Measurements from ENCODE around the gene BICD2.

Gene BICD2

DNA sequence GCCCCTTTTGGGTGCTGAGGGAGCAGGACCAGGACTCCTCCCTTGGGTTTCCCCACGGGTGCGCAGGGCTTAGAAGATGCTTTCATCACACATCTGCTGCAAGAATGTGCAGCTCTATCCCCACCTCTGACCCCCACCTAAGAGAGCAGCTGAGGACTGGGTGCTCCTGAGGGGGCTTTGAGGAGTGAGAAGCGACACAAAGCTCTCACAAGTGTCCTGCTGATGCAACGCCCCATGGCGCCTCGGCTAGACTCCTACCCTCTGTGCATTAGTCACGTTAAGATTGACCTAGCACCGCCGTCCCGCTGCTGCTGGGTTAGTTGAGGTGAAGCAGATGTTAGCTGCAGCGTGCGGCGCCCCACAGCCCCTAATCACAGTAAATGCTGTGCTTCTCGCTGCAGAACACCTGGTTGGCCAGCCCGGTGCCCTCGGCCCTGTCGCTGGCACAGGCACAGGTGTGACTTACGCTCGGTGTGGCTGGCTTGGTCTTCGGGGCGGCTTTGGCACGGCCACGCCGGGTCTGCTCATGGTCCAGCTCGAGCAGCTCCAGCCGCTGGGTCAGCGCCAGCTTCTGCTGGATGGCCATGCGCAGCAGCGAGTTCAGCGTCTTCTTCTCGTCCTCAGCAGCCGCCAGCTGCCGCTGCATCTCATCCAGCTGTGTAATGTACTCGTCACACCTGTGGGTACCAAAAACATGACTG is 49.7 kb downstream of the BICD2 start:
- DNase-seq (ENCODE audit: low read depth): no peak

DNA sequence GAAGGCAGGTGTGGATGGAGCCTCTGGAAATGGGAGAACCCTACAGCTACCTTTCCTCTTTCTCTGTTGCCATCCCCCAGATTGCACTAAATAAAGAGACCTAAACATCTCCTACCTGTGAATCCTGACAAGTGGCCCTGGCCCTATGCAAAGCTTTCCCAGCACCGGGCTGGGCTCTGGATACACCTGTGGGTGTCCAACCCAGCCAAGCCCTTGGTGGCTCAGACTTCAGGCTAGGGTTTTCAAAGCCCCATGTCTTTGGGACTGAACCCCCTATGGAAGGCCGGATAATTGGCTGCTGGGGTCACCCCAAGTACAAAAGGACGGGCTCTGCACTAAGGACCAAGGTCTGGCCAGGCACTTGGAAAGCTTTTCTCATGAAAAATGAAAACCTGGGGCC is 50.6 kb downstream of the BICD2 start:
- DNase-seq (ENCODE audit: low read depth): no peak

DNA sequence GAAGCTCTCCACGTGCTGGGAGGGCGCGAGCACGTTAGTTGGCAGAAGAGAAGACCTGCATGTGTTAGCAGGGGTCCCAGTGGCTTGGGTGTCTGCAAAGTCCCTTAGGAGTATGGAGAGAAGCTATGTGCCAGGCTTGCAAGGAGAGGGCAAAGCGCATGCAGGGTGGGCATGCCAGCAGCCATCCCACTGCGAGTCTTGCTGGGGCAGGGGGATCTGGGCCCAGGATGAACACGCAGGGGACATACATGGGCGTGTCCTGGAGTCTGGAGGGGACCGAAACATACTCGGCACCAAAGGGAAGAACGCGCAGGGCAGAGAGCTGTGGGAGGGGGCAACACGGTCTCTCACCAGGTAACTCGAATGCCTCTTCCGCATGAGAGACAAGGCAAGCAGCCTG is 51.1 kb downstream of the BICD2 start:
- DNase-seq (ENCODE audit: low read depth): no peak

DNA sequence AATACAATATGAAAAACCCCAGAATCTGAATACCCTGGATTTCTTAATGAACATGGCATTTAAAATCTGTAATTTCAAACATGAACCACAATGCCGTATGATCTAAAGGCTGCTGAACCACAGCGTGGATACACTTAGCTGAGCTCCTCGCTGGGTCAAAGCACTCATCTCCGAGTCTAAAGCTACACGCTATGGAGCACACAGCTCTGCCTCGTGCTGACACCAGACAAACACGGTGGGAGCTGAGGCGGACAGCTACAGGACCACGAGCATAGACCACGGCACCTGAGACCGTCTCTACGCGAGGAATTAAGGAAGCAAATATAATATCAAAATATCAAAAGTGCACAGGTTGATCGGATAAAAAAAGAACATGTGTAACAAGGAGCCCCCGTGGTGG is 51.9 kb downstream of the BICD2 start:
- DNase-seq (ENCODE audit: low read depth): no peak

DNA sequence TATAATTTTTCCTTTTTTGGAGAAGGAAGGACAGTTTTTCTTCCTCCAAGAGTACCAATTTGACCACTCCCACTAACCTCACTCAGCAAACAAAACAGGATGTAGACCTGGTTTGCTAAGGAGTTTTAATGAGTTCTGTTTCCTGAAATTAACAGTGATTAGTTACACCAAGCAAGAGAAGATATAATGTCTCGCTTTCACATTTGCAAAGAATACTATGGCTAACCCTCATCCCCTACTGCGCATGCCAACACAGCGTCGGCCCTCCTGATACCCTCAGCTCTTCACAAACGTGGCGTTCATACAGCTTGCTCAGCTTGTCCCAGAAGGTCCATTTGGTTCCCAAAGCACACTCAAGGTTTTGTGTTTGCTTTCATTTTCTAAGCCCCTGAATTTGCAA is 52.8 kb downstream of the BICD2 start:
- DNase-seq (ENCODE audit: low read depth): no peak

DNA sequence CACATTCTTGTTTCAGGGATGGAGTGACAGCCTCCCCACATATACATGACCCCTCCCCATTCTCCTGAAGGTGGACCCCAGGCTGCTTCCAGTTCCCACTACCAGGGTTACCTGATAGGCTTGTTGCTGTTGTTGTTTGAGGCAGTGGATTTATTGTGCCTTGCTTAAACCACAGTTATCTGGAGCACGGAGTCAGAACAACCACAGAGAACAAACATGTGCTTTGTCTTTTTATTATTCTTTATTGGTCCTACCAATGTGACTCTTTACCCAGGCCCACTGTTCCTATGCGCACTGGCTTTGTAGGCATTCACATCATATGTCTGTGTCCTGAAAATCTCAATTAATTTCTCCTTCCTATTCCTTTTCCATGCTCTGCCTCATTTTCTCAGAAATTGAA is 53.5 kb downstream of the BICD2 start:
- DNase-seq (ENCODE audit: low read depth): no peak

DNA sequence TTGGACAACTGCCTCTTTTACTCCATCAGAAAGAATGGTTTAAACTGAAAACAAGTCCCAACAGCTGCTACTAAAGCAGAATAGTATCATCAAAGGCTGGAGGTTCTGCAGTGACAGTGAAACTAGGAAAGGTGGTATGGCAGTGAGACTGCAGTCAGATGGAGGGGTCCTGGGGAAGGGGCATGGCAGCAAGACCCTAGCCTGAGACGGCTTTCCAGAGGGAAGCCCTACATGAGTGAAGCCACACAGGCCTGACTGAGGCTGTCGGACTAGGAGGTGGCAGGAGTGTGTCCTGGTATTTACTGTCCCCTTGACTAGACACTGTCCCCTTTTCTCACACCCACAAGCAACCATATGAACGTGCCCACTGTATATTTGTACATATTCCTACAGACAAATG is 54.3 kb downstream of the BICD2 start:
- no peak for DNase-seq (ENCODE audit: low read depth)

DNA sequence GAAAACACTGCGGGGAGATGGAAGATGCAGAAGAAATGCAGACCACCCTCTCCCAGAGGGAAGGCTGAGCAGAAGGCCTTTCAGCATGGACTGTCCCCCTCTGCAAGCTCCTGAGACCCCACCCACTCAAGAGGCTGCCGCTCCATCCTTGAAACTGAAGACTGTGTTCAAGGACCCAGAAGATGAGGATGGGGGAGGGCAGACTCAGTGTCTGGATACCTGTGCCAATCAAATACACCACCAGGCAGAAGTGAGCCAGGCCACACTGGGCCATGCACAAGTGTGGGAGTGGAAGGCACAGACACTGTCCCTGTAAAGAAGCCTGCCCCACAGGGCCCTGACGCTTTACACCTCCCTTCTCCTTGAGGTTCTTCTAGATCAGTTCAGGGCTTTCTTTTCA is 54.7 kb downstream of the BICD2 start:
- DNase-seq (ENCODE audit: low read depth): no peak

DNA sequence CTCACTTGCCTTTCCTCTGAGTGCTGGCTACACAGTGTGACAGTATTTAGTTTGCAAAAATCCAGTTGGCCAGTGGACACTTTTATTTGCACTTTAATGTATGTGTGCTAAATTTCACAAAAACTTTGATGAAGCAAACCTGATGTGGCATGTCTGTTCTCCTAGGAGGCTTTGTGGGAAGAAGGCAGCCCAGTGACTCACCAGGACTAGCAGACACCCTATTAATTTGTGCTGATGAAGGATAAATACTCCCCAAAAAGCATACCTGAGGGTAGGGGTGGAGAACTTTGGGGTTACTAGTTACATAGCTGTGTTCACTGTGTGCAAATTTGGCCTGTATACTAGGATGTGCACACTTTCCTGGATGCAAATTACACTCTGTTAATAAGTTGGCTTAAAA is 55.4 kb downstream of the BICD2 start:
- no peak for DNase-seq (ENCODE audit: low read depth)

DNA sequence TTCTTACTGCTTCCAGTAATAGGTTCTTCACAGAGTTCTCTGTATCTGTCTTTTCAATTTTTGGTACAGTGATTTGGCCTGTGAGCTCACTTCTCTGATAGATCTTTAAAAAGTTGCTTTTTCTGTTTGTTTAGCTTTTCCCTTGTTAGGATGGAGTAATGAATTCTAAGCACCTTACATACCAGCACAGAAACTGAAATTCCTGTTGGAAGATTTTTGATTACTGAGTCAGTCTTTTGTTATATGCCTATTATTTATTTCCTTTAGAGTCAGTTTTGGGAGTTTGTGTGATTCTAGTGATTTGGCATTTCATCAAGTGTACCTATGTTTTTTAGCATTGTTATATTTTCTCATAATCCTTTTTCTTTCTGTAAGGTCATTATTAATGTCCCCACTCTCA is 57.1 kb downstream of the BICD2 start:
- DNase-seq (ENCODE audit: low read depth): no peak

DNA sequence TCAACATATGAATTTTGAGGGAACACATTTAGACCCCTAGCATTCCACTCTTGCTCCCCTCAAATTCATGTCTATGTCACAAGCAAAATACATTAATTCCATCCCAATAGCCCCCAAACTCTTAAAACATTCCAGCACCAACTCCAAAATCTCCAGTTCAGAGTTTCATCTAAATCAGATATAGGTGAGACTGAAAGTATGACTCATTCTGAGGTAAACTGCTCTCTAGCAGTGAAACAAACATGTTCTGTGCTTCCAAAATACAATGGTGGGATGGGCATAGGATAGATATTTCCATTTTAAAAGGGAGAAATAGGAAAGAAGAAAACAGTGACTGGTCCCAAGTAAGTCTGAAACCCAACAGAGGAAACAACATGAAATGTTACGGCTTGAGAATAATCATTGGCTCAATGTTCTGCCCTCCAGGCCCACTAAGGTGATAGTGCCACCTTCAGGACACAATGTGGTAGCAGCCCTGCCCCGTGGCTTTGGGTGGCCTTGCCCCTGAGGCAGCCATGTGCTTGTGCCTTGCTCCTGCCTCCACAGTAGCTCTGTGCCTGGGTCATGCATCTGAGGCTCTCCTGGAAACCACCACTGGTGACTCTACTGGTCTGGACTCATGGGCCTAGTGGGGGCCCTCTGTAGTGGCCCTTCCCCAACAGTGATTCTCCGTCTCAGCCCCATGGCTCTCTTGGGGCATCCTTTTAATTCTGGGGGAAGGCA is 58.3 kb downstream of the BICD2 start:
- DNase-seq (ENCODE audit: low read depth): peak; percentile 40

DNA sequence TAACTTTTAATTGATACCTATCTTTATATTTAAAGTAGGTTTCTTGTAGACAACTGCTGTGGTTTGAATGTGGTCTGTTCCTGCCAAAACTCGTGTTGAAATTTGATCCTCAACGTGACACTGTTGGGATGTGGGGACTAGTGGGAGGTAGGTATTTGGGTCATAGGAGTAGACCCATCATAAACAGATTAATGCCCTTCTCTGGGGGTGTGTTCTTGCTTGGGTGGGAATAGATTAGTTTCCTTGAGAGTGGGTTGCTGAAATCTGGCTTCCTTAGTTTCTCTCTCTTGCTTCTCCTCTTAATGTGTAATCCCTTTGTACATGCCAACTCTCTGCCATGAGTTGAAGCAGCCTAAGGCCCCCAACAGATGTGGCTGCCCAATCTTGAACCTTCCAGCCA is 60.1 kb downstream of the BICD2 start:
- no peak for DNase-seq (ENCODE audit: low read depth)

DNA sequence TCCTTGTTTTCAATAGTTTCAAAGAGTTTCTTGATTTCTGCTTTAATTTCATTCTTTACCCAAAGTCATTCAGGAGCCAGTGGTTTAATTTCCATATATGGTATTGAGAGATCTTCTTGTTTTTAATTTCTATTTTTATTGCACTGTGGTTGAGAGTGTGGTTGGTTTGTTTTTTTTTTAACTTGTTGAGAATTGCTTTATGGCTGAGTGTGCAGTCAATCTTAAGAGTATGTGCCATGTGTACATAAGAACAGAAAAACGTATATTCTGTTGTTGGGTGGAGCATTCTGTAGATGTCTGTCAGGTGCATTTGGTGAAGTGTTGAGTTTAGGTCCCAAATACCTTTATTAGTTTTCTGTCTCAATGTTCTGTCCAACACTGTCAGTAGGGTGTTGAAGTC is 68.0 kb downstream of the BICD2 start:
- DNase-seq (ENCODE audit: low read depth): no peak

DNA sequence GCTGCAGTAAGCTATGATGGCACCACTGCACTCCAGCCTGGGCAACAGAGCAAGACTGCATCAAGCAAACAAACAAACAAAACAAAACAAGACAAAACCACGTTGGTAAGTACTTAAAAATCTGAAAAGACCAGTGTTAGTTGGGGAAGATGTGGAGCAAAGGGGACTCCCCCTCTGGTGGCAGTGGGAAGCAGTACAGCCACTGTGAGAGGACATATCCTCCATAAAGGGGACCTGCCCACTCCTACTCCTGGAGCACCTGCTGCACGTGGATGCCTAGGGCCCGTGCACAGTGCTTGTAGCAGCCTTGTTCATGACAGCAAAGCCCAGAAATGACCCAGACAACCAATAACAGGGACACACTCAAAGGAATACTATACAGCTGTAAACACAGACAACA is 77.7 kb downstream of the BICD2 start:
- peak; percentile 53 for DNase-seq (ENCODE audit: low read depth)

DNA sequence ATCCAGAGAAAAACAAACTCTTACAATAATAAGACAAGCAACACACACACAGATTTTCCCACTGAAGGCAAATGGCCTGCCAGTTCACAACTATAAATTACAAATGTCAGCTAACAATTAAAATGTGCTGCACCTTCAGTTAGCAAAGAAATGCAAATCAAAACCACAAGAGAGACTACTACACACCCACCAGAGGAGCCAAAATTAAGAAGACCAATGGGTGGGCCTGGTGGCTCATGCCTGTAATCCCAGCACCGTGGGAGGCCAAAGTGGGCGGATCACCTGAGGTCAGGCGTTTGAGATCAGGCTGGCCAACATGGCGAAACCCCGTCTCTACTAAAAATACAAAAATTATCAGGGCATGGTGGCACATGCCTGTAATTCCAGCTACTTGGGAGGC is 79.6 kb downstream of the BICD2 start:
- DNase-seq (ENCODE audit: low read depth): no peak

DNA sequence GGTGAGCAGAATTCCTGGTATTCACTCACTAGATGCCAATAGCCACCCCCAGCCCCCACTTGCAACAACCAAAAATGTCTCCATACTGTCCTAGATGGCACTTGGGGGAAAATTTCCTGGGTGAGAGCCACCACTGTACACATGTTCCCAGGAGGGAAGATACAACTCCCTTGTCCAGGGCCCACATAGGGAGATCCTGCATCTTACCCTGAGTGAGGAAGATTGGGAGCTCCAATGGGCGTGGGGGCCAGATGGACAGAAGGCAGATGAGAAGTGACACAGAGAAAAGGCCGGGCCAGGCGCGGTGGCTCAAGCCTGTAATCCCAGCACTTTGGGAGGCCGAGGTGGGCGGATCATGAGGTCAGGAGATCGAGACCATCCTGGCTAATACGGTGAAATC is 82.4 kb downstream of the BICD2 start:
- DNase-seq (ENCODE audit: low read depth): no peak

DNA sequence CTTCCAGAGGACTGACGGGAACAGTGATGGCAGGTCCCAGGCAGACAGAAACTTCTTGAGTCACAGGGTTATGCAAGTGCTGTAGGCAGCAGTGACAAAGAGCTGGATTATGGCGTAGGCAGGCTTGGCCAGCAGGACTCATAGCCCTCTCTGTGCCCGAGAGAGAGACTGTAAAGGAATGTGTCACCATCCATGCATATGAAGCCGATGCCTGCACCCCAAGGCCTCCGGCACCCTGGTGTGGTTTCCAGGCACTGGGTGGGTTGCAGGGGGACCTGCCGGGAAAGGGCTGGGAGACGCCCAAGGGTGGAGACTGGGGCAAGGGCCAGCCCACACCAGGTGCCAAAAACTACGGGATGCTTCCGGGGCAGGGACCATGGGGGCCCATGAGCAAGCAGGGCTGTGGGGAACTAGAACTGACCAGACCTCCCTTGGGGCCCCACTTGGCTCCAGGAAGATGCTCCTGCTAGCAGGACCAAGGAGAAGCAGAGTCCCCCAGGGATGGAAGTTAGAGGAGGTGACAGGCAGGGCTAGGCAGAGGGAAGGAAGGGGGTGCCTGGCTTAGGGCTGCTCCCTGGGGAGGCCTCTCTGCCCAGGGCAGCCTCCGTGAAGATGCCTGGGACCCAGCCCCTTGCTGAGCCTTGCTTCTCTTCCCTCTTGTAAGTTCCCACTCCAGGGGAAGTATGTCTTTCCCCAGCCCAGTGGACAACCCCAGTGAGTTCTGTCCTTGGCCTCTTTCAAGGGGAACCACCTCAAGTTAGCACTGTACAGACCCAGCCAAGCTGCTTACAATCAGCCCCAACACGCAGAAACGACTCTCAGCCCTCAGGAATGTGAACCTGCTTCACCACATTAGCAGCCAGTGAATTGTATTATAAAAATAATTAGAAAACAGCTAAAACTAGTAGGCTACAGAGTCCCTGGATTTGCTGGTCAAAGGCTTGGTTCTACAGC is 84.2 kb downstream of the BICD2 start:
- peak; percentile 17 for DNase-seq (ENCODE audit: low read depth)

DNA sequence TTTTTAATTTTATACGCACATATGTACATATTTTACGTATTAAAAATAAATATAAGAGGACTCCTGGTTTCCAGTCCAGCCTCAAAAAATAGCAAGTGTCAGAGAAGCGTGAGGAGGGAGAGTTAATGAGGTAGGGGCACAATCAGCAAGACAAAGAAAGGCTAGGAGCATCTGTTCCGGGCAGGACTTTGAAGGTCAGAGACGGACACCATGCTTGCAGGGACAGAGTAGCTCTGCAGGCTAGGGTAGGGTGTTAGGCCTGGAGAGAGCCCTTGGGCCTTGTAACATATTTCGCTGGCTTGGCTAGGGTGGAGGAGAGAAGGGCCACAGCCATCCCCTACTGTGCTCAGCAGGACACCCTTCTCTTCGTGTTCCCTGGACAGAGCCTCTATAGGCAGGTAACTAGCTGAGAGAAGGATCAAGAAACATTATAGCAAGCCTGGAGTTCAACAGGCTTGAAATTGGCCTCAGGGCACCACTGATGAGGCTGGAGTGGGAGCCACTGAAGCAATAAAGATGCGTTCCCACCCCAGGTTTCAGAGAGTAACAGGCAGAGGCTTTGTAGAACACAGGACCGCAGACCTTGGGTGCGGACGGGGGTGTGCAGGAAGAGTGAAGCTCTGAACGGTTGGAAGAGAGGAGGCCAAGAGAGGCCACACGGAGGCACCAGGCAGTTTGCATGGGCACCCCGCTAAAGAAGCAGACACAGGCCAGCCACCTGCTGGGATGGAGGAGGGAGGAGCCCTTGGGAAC is 85.0 kb downstream of the BICD2 start:
- no peak for DNase-seq (ENCODE audit: low read depth)

DNA sequence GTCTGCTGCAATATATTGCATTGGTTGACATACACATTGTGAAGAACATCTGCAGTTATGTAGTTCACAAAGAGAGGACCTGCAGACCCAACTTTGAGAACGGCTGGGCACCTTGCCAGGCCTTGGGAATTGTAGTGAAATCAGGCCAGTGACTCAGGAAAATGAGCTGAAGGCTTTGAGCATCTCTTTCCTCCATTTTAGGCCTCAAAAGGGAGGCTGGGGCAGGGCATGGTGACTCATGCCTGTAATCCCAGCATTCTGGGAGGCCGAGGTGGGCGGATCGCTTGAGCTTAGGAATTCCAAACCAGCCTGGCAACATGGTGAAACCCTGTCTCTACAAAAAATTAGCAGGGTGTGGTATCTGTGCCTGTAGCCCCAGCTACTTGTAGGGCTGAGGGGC is 93.3 kb downstream of the BICD2 start:
- peak; percentile 91 for DNase-seq (ENCODE audit: low read depth)

DNA sequence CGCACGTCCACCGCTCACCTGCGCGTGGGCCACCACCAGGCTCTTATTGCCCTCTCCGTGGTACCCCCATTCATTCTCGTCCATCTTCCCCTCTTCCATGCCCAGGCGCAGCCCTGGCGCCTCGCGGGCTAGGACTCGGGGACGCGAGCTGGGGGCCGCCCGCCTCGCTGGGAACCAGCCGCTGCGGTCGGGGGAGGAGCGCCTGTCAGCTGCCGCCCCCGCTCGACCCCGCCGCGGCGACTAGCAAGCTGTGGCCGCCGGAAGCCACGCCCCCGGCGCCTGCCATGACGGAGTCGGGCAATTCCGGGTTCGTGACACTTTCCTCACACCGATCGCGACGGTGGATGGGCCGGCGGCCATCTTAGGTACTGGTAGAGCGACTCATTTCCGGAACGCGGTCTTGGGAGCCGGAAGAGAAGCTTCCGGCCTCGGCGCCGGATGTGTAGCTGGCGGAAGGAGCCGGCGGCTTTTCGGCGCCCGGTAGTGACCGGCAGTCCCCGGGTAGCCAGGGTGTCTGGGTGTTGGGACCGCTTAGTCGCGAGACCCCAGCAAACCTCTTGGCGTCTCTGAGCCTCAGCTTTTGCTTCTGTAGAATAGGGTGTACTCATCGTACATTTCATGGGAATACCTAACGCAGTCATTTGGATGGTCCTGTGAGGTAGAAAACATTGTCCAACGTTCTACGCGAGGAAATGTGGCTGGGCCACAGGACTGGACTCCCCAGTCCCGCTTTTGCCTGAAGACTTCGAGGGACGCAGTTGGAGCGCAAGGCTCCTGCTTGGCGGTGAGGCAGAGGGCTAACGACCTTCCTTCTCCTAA is 94.5 kb downstream of the BICD2 start, which contains the start of gene IPPK:
IPPK (minus strand) TSS at position 242 of the 819 bp plus-strand sequence; CDS start at position 99, 143 bp downstream.
- peak; percentile 100 for DNase-seq (ENCODE audit: low read depth)

DNA sequence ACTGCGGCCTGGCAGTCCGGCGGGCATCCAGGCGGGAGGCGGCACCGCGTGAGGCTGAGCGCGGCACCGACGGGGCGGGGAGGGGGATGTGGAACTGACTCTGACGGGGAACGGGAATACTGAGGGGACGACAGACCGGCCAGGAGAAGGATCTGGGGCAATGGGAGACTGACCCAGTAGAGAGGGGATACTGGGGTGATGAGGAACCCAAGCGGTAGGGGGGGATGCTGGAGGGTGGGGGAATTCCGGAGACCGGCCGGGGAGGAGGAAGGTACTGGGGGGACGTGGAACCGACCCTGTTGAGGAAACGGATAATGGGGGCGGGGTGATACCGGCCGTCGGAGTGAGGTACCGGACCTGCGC is 95.1 kb downstream of the BICD2 start:
- DNase-seq (ENCODE audit: low read depth): no peak

Measured in ELR (cell line).